ENCODE data around the gene LAPTM4A.
"Not testable (repeated sequence)": the region's sequence is repeated elsewhere in the genome, so short reads cannot be mapped to it uniquely, and the experiment has no call there.

The LAPTM4A gene

GRCh38 chr2:20052229-20052851 lies 912 bp upstream of the LAPTM4A start:
- peak overlapping the region; percentile 87 for H3K4me3 ChIP-seq (ENCODE audit: low read depth, low read length)
- TF ChIP-seq POLR2A (IDR thresholded peaks at IDR 0.05; ENCODE audit: extremely low read depth, insufficient read length), result no peak
- TF ChIP-seq CTCF (IDR thresholded peaks at IDR 0.05; ENCODE audit: low read depth, low read length), result no peak
- no peak for DNase-seq (ENCODE audit: low read depth)

- DNase-seq (ENCODE audit: low read depth), result peak; percentile 72
- TF ChIP-seq CTCF (IDR thresholded peaks at IDR 0.05; ENCODE audit: low read depth, low read length) (peak; percentile 26), POLR2A (IDR thresholded peaks at IDR 0.05; ENCODE audit: extremely low read depth, insufficient read length) (no peak), MYC (IDR thresholded peaks at IDR 0.05; ENCODE audit: low read depth, low read length) (no peak; the same call in 1 of the 2 replicates)
- TF ChIP-seq, protein P1, sequence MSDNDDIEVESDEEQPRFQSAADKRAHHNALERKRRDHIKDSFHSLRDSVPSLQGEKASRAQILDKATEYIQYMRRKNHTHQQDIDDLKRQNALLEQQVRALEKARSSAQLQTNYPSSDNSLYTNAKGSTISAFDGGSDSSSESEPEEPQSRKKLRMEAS (IDR thresholded peaks at IDR 0.05; ENCODE audit: low read depth, low read length), result no peak
- peak overlapping the region; percentile 95 for H3K4me3 ChIP-seq (ENCODE audit: low read depth, low read length)
Observed at GRCh38 chr2:20050646-20051531, 539 bp downstream of the LAPTM4A start.

GRCh38 chr2:20050104-20050645 lies 1.3 kb downstream of the LAPTM4A start:
- peak overlapping the region; percentile 95 for H3K4me3 ChIP-seq (ENCODE audit: low read depth, low read length)
- DNase-seq (ENCODE audit: low read depth), result peak; percentile 82
- TF ChIP-seq MYC (IDR thresholded peaks at IDR 0.05; ENCODE audit: low read depth, low read length) (no peak), POLR2A (IDR thresholded peaks at IDR 0.05; ENCODE audit: extremely low read depth, insufficient read length) (no peak), CTCF (IDR thresholded peaks at IDR 0.05; ENCODE audit: low read depth, low read length) (no peak)
- TF ChIP-seq, protein P1 (IDR thresholded peaks at IDR 0.05; ENCODE audit: low read depth, low read length), result no peak

- TF ChIP-seq CTCF (IDR thresholded peaks at IDR 0.05; ENCODE audit: low read depth, low read length) (no peak), POLR2A (IDR thresholded peaks at IDR 0.05; ENCODE audit: extremely low read depth, insufficient read length) (no peak), MYC (IDR thresholded peaks at IDR 0.05; ENCODE audit: low read depth, low read length) (no peak)
- TF ChIP-seq, protein P1 (IDR thresholded peaks at IDR 0.05; ENCODE audit: low read depth, low read length), result no peak
- DNase-seq (ENCODE audit: low read depth), result peak; percentile 62
- peak overlapping the region; percentile 95 for H3K4me3 ChIP-seq (ENCODE audit: low read depth, low read length)
Observed at GRCh38 chr2:20049637-20050036, 1.8 kb downstream of the LAPTM4A start.

- peak overlapping the region; percentile 95 for H3K4me3 ChIP-seq (ENCODE audit: low read depth, low read length)
- no peak for DNase-seq (ENCODE audit: low read depth)
Observed at GRCh38 chr2:20048488-20049448, 2.7 kb downstream of the LAPTM4A start.

DNA sequence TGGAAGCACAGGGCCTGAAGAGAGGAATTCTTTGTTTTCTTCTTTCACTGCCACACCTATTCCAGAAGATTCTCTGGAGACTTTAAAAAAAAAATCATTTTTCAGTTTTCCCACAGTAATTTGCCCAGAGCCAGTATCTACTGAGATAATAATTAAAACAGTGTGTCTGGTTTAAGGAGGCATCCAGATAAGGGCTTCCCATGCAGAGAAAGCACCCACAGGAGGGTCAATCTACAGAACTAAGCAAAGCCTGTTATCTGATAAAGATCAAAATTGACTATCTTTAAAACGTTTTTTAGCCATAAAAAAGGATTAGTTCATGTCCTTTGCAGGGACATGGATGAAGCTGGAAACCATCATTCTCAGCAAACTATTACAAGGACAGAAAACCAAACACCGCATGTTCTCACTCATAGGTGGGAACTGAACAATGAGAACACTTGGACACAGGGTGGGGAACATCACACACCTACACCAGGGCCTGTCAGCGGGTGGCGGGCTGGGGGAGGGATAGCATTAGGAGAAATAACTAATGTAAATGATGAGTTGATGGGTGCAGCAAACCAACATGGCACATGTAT lies 5.6 kb downstream of the LAPTM4A start:
- not testable (repeated sequence) for DNase-seq (ENCODE audit: low read depth); H3K4me3 ChIP-seq (ENCODE audit: low read depth, low read length)

More at GRCh38 chr2:20048488-20049448, 2.7 kb downstream of the LAPTM4A start:
- TF ChIP-seq MYC (IDR thresholded peaks at IDR 0.05; ENCODE audit: low read depth, low read length) (no peak), CTCF (IDR thresholded peaks at IDR 0.05; ENCODE audit: low read depth, low read length) (no peak), POLR2A (IDR thresholded peaks at IDR 0.05; ENCODE audit: extremely low read depth, insufficient read length) (no peak)
- TF ChIP-seq, protein P1 (IDR thresholded peaks at IDR 0.05; ENCODE audit: low read depth, low read length), result no peak

Measured in NB4 (cell line).